HEK293T (cell line): ENCODE measurements around the gene BCL7A.

Experiments
- ARNT ChIP-seq: fragments of 450-650 bp; IDR thresholded peaks from 2 replicates; pipeline ENCODE4 v1.6.1; 2017; ENCODE audit warnings: mild to moderate bottlenecking
- BHLHE40 ChIP-seq: fragments of 450-650 bp; IDR thresholded peaks from 2 replicates; pipeline ENCODE4 v1.6.1; 2016; ENCODE audit warnings: mild to moderate bottlenecking, moderate library complexity, borderline replicate concordance
- CTBP1 ChIP-seq: fragments of 450-650 bp; IDR thresholded peaks from 2 replicates; pipeline ENCODE4 v1.6.1; 2016; ENCODE audit warnings: borderline replicate concordance
- ELF4 ChIP-seq: fragments of 450-650 bp; IDR thresholded peaks from 2 replicates; pipeline ENCODE4 v1.6.1; 2017; ENCODE audit warnings: antibody characterized with exemption
- FOXA1 ChIP-seq: fragments of 450-650 bp; IDR thresholded peaks from 2 replicates; pipeline ENCODE4 v1.6.1; 2016; ENCODE audit warnings: mild to moderate bottlenecking
- FOXK2 ChIP-seq: fragments of 450-650 bp; IDR thresholded peaks from 2 replicates; pipeline ENCODE4 v1.6.1; 2016; ENCODE audit warnings: mild to moderate bottlenecking
- HDGF ChIP-seq: fragments of 450-650 bp; IDR thresholded peaks from 2 replicates; pipeline ENCODE4 v1.6.1; 2017; ENCODE audit warnings: antibody characterized with exemption, borderline replicate concordance
- L3MBTL2 ChIP-seq: fragments of 450-650 bp; conservative IDR thresholded peaks from 2 replicates; pipeline ENCODE4 v1.6.1; 2016; ENCODE audit warnings: mild to moderate bottlenecking
- LEF1 ChIP-seq: fragments of 450-650 bp; IDR thresholded peaks from 2 replicates; pipeline ENCODE4 v1.6.1; 2017; ENCODE audit warnings: mild to moderate bottlenecking, borderline replicate concordance
- NFRKB ChIP-seq: fragments of 450-650 bp; IDR thresholded peaks from 2 replicates; pipeline ENCODE4 v1.6.1; 2016; ENCODE audit warnings: mild to moderate bottlenecking, moderate library complexity
- PKNOX1 ChIP-seq: fragments of 450-650 bp; IDR thresholded peaks from 2 replicates; pipeline ENCODE4 v1.6.1; 2016
- SP1 ChIP-seq: fragments of 450-650 bp; IDR thresholded peaks from 2 replicates; pipeline ENCODE4 v1.6.1; 2017
- ZNF384 ChIP-seq: fragments of 450-650 bp; IDR thresholded peaks from 2 replicates; pipeline ENCODE4 v1.6.1; 2016

GRCh38 chr12:122031342-122032216 is 9.9 kb downstream of the BCL7A start:
- TF ChIP-seq SP1 = no peak
- no peak for TF ChIP-seq ZNF384
- no peak for TF ChIP-seq ELF4
- no peak for TF ChIP-seq HDGF
- TF ChIP-seq NFRKB = no peak
- TF ChIP-seq FOXK2 = no peak
- TF ChIP-seq FOXA1 = no peak
- TF ChIP-seq ARNT = no peak
- no peak for TF ChIP-seq CTBP1
- no peak for TF ChIP-seq PKNOX1
- no peak for TF ChIP-seq LEF1
- no peak for TF ChIP-seq L3MBTL2
- no peak for TF ChIP-seq BHLHE40
